Raji (cell line): ENCODE results near the gene SGF29.

Experiments
- POLR2A ChIP-seq: IDR thresholded peaks from 2 replicates; pipeline ENCODE4 v1.6.1; 2011; ENCODE audit warnings: low read depth, low read length, control low read depth; ENCODE audit not compliant: insufficient read depth

The SGF29 gene

DNA sequence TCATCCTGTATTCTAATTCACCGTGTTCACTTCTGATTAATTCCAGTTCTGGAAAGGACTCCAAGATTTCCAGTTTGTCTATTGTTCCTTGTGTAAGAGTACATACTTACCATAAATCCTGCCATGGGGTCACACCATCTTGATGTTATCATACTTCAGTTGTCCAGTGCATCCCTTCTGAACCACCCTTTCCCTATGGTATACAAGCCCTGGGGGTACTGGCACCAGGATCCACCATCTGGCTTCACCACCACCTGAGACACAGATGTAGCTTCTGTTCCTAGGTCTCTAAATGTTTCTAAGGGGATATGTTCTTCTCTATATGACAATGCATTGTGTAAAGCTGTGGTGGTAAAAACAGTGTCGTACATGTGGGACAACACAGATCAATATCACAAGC lies 21.2 kb downstream of the SGF29 start:
- no peak for TF ChIP-seq POLR2A

DNA sequence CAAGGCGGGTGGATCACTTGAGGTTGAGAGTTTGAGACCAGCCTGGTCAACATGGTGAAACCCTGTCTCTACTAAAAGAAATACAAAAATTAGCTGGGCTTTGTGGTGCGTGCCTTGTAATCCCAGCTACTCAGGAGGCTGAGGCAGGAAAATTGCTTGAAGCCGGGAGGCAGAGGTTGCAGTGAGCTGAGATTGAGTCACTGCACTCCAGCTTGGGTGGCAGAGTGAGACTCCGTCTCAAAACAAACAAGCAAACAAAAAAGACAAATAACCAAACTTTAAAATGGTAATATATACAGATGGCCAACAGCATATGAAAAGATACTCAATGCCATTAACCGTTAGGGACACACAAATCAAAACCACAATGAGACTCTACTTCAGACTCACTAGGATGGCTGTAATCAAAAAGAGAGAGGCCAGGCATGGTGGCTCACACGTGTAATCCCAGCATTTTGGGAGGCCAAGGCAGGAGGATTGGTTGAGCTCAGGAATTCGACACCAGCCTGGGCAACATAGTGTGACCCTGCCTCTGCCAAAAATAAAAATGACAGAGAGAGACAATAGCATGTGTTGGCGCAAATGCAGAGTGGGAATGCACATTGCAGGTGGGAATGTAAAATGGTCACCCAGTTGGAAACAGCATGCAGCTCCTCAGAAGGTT lies 21.9 kb downstream of the SGF29 start:
- TF ChIP-seq POLR2A: no peak

DNA sequence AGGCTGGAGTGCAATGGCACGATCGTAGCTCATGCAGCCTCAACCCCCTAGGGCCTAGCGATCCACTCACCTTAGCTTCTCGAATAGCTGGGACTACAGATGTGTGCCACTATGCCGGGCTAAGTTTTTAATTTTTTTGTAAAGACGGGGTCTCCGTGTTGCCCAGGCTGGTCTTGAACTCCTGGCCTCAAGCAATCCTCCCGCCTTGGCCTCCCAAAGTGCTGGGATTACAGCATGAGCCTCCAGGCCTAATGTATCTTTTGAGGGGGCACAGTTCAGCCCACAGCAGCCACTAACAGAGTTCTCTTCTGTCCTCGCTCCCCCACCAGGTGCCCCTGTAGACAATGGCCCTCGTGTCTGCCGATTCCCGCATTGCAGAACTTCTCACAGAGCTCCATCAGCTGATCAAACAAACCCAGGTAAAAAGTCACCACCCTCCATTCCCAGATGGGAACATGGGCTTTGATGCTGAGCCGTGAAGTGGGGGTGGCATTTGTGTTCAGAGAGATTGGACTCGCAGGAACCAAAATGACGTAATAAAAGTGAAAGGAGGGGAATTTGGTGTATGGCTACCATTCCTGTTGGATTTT lies 27.1 kb downstream of the SGF29 start:
- TF ChIP-seq POLR2A: no peak

DNA sequence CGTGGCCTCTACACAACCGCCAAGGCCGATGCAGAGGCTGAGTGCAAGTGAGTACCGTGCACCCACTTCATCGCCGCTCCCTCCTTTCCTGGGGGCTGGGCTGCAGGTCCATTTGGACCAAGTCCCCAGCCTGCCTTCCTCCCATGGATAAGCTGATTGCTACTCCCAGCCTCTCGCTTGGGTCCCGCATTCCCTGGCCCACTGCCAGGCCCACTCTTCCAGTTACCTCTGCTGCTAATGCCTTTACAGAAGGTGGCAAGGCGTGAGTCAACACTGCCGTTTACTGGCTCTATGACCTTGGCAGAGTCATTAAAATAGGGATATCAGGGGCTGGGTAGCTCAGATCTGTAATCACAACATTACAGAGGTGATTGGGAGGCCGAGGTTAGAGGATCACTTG lies 32.0 kb downstream of the SGF29 start:
- TF ChIP-seq POLR2A: no peak

DNA sequence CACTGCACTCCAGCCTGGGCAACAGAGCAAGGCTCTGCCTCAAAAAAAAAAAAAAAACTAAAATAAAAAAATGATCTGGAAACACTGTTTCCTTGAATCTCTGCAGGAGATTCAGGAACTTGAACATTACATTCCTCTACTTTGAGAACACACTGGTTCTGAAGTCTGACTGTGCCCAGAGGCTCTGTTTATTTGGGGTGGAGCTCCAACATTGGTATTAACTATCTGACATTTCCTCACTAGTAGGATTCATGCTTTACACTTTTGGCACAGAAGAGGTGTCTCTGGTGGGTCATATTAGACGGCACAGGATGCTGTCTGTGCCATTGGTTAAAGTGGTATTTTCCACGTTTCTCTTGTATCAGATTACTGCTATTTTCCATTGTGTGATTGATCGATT lies 32.7 kb downstream of the SGF29 start:
- TF ChIP-seq POLR2A: no peak

- TF ChIP-seq POLR2A: no peak
These were observed 33.7 kb downstream of the SGF29 start for GRCh38 chr16:28587386-28587785.

- no peak for TF ChIP-seq POLR2A
These were observed 35.3 kb downstream of the SGF29 start for GRCh38 chr16:28589069-28589468.

- TF ChIP-seq POLR2A: no peak
These were observed 36.2 kb downstream of the SGF29 start for GRCh38 chr16:28589930-28590329.

DNA sequence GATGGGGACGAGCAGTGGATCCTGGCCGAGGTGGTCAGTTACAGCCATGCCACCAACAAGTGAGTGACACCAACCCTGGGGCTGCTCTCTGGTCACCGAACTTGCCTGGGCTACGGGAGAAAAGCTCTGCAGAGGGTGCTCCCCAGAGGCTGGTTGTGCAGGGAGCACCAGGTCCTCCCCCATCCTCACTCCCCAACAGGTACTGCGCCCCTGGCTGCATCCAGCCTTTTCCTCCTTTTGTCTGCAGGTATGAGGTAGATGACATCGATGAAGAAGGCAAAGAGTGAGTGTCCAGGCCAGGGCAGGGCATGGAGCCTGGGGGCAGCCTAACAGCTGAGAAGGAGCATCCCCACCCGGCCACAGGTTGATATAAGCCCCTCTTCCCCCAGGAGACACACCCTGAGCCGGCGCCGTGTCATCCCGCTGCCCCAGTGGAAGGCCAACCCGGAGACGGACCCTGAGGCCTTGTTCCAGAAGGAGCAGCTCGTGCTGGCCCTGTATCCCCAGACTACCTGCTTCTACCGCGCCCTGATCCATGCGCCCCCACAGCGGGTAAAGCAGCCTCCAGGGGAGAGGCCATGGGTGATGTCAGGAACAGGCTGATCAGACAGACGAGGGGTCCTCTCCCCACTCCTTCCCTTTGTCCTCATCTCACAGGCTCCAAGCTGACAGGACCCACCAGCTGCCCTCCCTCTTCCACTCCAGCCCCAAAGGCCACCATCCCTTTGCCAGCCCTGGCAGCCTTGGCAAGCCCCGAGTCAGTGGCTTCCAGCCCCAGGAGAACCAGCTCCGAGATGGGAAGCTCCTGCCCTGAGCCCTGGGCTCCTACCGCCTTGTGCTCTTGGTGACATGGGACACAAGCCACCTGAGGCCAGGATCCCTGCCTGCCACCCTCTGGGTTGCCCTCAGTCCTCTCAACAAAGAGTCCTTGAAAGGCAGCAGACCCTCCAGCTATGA lies 36.9 kb downstream of the SGF29 start:
- TF ChIP-seq POLR2A: no peak

DNA sequence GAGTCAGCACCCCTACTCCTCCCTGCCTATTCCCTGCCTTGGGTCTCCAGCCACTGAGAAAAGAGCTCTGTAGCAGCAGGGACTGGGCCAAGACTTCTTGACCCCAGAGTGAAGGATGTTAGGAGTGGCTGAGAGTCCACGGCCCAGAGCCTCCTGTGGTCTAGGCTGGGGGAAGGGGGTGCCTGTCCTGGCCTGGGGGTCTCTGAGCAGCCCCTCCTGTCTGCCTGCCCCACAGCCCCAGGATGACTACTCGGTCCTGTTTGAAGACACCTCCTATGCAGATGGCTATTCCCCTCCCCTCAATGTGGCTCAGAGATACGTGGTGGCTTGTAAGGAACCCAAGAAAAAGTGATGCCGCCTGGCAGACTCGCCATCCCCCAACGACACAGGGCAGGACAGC lies 37.6 kb downstream of the SGF29 start:
- no peak for TF ChIP-seq POLR2A

GRCh38 chr16:28592511-28592910 lies 38.8 kb downstream of the SGF29 start:
- TF ChIP-seq POLR2A: no peak

- TF ChIP-seq POLR2A: no peak
These were observed 39.3 kb downstream of the SGF29 start for GRCh38 chr16:28592979-28593553.

- TF ChIP-seq POLR2A: no peak
These were observed 42.5 kb downstream of the SGF29 start for GRCh38 chr16:28596115-28596630.

DNA sequence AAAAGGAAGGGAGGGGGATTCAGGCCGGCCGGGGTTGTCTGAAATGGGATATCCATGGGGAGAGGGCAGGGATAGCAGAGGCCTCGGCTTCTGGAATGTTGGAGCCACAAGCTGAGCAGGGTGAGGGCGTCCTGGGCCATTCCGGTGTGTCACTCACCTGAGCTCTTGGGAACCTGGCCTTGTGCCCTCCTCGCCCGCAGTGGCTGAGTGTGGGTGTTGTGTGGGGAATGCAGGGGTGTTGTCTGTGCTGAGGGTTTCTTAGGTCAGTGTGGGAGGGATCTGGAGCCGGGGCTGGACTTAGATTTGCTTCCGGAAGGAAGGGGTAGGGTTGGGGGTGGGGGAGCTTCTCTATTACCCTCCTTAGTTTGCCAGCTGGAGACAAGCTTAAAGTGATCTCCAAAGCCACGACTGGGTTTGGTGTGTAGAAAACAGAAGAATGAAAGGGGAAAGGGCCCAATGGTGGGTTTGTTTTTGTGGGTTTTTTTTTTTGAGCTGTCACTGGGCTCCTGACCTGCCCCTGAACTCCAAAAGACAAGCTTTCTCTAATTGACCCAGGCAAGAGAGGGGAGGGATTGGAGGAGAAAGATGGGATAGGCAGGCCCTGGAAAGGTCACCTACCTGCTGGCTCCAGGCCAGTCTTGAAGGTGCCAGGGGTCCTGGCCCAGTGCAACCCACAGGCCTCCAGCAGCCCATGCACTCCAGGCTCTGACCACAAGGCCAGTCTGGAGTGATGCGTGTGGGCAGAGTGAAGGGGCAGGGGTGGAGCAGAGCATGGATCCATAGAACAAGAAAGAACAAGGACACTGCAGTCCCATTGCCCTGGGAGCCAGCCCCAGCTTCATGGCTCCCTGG lies 43.3 kb downstream of the SGF29 start, which contains the start of gene SULT1A2:
Gene SULT1A2 (minus strand): TSS at position 211 of the 852 bp plus-strand sequence. CDS start 1,120 bp downstream, outside the sequence.
- TF ChIP-seq POLR2A: no peak

GRCh38 chr16:28597692-28598261 lies 44.1 kb downstream of the SGF29 start:
- no peak for TF ChIP-seq POLR2A

GRCh38 chr16:28602529-28602928 lies 48.8 kb downstream of the SGF29 start:
- no peak for TF ChIP-seq POLR2A
